Parathyroid adenoma (tissue), 2 donors: ENCODE data around the gene RCE1.

Source experiments
- H2AFZ ChIP-seq: fragments of 300-600 bp; sonication (generic); one replicate; pipeline ENCODE4 v1.7.0; 2017; ENCODE audit warnings: antibody characterized with exemption, mild to moderate bottlenecking
- H3K27ac ChIP-seq: fragments of 300-600 bp; sonication (generic); one replicate; pipeline ENCODE4 v1.7.0; 2017
- H3K27me3 ChIP-seq: fragments of 300-600 bp; sonication (generic); one replicate; pipeline ENCODE4 v1.7.0; 2017; ENCODE audit warnings: low read length; ENCODE audit not compliant: control insufficient read depth, insufficient read depth
- H3K36me3 ChIP-seq: fragments of 300-600 bp; sonication (generic); one replicate; pipeline ENCODE4 v1.7.0; 2017; ENCODE audit warnings: low read length; ENCODE audit not compliant: control insufficient read depth, insufficient read depth
- H3K4me1 ChIP-seq: fragments of 300-600 bp; sonication (generic); one replicate; pipeline ENCODE4 v1.7.0; 2017; ENCODE audit warnings: control low read depth
- H3K4me2 ChIP-seq: fragments of 300-600 bp; sonication (generic); one replicate; pipeline ENCODE4 v1.7.0; 2017; ENCODE audit warnings: low read length
- H3K4me3 ChIP-seq: fragments of 300-600 bp; sonication (generic); one replicate; pipeline ENCODE4 v1.7.0; 2017; ENCODE audit warnings: low read depth, low read length
- H3K79me2 ChIP-seq: fragments of 300-600 bp; sonication (generic); one replicate; pipeline ENCODE4 v1.7.0; 2017; ENCODE audit warnings: control low read depth
- H3K9ac ChIP-seq: fragments of 300-600 bp; sonication (generic); one replicate; pipeline ENCODE4 v1.7.0; 2017; ENCODE audit warnings: mild to moderate bottlenecking
- H3K9me3 ChIP-seq: fragments of 300-600 bp; sonication (generic); one replicate; pipeline ENCODE4 v1.7.0; 2017; ENCODE audit warnings: low read length; ENCODE audit not compliant: control insufficient read depth
- TF ChIP-seq, protein P1 (sequence below): fragments of 300-600 bp; sonication (generic); IDR thresholded peaks from one replicate; pipeline ENCODE4 v1.7.0; 2017; ENCODE audit warnings: antibody characterized with exemption, mild to moderate bottlenecking
- donor health status: primary hyperparathyroidism.

The RCE1 gene

GRCh38 chr11:66880496-66881450 is 37.5 kb downstream of the RCE1 start:
- Histone ChIP-seq H3K4me2 (peak overlapping the region; percentile 11), H3K27me3 (no peaks in the 10 kb centered on the region), H3K36me3 (no peaks in the 10 kb centered on the region), H3K9ac (no peak overlapping the region), H2AFZ (no peak overlapping the region), H3K9me3 (no peaks in the 10 kb centered on the region), H3K4me1 (peaks cover 52% of the 10 kb centered on the region), H3K27ac (peak overlapping the region; percentile 83), H3K4me3 (no peak overlapping the region), H3K79me2 (no peaks in the 10 kb centered on the region)
- TF ChIP-seq, protein P1, sequence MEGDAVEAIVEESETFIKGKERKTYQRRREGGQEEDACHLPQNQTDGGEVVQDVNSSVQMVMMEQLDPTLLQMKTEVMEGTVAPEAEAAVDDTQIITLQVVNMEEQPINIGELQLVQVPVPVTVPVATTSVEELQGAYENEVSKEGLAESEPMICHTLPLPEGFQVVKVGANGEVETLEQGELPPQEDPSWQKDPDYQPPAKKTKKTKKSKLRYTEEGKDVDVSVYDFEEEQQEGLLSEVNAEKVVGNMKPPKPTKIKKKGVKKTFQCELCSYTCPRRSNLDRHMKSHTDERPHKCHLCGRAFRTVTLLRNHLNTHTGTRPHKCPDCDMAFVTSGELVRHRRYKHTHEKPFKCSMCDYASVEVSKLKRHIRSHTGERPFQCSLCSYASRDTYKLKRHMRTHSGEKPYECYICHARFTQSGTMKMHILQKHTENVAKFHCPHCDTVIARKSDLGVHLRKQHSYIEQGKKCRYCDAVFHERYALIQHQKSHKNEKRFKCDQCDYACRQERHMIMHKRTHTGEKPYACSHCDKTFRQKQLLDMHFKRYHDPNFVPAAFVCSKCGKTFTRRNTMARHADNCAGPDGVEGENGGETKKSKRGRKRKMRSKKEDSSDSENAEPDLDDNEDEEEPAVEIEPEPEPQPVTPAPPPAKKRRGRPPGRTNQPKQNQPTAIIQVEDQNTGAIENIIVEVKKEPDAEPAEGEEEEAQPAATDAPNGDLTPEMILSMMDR = no peak

DNA sequence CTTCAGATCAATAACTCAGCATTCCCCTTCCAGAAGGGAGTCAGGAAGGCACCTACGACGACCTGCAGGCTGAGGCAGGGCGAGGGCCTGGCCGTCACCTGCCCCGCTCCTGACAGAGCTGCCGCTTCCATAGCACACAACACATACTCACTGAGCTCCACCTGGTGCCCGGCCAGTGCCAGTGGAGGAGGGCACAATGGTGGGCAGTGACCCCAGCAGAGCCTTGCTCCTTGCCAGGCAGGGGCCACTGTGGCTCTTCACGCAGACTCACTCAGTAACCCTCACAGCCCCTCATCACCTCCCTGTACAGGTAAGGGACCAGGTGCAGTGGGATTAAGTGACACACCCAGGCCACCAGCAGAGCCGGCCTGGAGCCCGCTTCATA is 38.2 kb downstream of the RCE1 start:
- Histone ChIP-seq H3K27ac (peak overlapping the region; percentile 83), H3K79me2 (no peaks in the 10 kb centered on the region), H3K4me2 (no peak overlapping the region), H3K36me3 (no peaks in the 10 kb centered on the region), H3K4me1 (peaks cover 45% of the 10 kb centered on the region), H2AFZ (no peak overlapping the region), H3K27me3 (no peaks in the 10 kb centered on the region), H3K9me3 (no peaks in the 10 kb centered on the region), H3K4me3 (no peak overlapping the region), H3K9ac (no peak overlapping the region)
- TF ChIP-seq, protein P1 = no peak

DNA sequence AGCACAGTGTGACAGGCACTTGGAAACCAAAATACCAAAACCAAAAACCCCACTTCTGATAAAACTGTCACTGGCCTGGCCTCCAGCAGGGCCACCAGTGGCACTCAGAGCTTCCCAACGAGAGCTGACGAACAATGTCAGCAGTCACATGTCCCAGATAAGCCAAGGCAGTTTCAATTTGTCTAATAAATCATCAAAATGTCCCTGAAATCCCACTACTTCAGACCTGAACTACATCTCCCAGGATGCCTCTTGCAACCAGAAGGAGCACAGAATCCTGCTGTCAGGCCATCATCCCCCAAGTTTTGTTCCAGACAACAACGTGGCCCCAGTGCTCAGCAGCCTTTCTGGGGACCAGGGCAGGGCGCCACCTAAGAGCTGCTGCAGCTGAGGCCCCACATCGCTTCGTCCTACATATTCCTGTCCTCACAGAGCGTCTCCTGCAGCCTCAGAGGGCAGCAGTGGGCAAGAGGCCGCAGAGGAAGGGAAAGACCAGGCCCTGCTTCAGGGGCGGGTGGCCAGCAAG is 38.7 kb downstream of the RCE1 start:
- Histone ChIP-seq H2AFZ (peak overlapping the region; percentile 65), H3K4me2 (no peak overlapping the region), H3K27me3 (no peaks in the 10 kb centered on the region), H3K4me3 (no peak overlapping the region), H3K79me2 (no peaks in the 10 kb centered on the region), H3K27ac (peak overlapping the region; percentile 83), H3K9me3 (no peaks in the 10 kb centered on the region), H3K9ac (no peak overlapping the region), H3K4me1 (peaks cover 40% of the 10 kb centered on the region), H3K36me3 (no peaks in the 10 kb centered on the region)
- TF ChIP-seq, protein P1 = no peak

GRCh38 chr11:66882561-66883015 is 39.3 kb downstream of the RCE1 start:
- no peak overlapping the region for H3K4me3 ChIP-seq
- peak overlapping the region; percentile 83 for H3K27ac ChIP-seq
- no peak overlapping the region for H3K9ac ChIP-seq
- H3K27me3 ChIP-seq = no peaks in the 10 kb centered on the region
- H3K79me2 ChIP-seq = no peaks in the 10 kb centered on the region
- TF ChIP-seq, protein P1 = no peak
- H3K36me3 ChIP-seq = no peaks in the 10 kb centered on the region
- peak overlapping the region; percentile 65 for H2AFZ ChIP-seq
- no peaks in the 10 kb centered on the region for H3K9me3 ChIP-seq
- no peak overlapping the region for H3K4me2 ChIP-seq
- peaks cover 38% of the 10 kb centered on the region for H3K4me1 ChIP-seq
